Muscle of leg (tissue), 11 donors: ENCODE results near the gene OR10G4. TPM values are rescaled to one million over a fixed set of nuclear protein-coding genes. Genes with fewer than 3 reads are reported as not detected.

Experiments used
- DNase-seq: peaks from one replicate; pipeline ENCODE4 v3.0.0; 2013
- H3K27ac ChIP-seq: one replicate; pipeline ENCODE4 v1.5.1; 2013; ENCODE audit warnings: mild to moderate bottlenecking, low read length, control low read depth
- H3K27me3 ChIP-seq: one replicate; pipeline ENCODE4 v1.6.1; 2013; ENCODE audit warnings: low read length; ENCODE audit not compliant: control insufficient read depth, insufficient read depth
- H3K36me3 ChIP-seq: one replicate; pipeline ENCODE4 v1.6.1; 2013; ENCODE audit warnings: low read length; ENCODE audit not compliant: control insufficient read depth, insufficient read depth
- H3K4me1 ChIP-seq: one replicate; pipeline ENCODE4 v1.6.1; 2013; ENCODE audit warnings: low read length; ENCODE audit not compliant: control insufficient read depth, insufficient read depth
- H3K4me3 ChIP-seq: one replicate; pipeline ENCODE4 v1.5.1; 2013; ENCODE audit warnings: low read length, control low read depth
- H3K9me3 ChIP-seq: replicated peaks from 2 replicates; pipeline ENCODE4 v1.6.1; 2013; ENCODE audit warnings: low read depth, low read length; ENCODE audit not compliant: control insufficient read depth
- WGBS: methylation state at CpG from one replicate; pipeline ENCODE4 v1.1.5; 2013; ENCODE audit warnings: missing lambda C conversion rate; ENCODE audit not compliant: insufficient coverage; 5-methylcytosine and 5-hydroxymethylcytosine counted together
- polyA plus RNA-seq, 8 donors: library from polyadenylated mRNA; unstranded; fragments of 120-200 nt; gene quantifications; one replicate each; pipeline versions ENCODE4 v1.2.1 to v1.2.3, GENCODE V29; 2013; ENCODE audit warnings: inconsistent platforms in 1 of 8, low replicate concordance in 1 of 8; ENCODE audit not compliant: insufficient read length in 8 of 8, insufficient read depth in 1 of 8
- total RNA-seq: library from RNA; stranded (reverse); fragments of 120-200 nt; gene quantifications from one replicate; pipeline ENCODE4 v1.2.4, GENCODE V29; 2013

Gene OR10G4
- total and polyA plus RNA-seq, 9 donors: 0.04 to 0.31 (median 0.04) TPM; not detected in 6

- H3K36me3 ChIP-seq: no peaks in the 10 kb centered on the region
- DNase-seq: no peak
- H3K27me3 ChIP-seq: no peaks in the 10 kb centered on the region
- H3K27ac ChIP-seq: no peak overlapping the region
- H3K9me3 ChIP-seq: no peaks in the 10 kb centered on the region
- no peak overlapping the region for H3K4me3 ChIP-seq
- H3K4me1 ChIP-seq: no peaks in the 10 kb centered on the region
- WGBS: 73% methylated on average over 6 of the region's 9 CpGs
These were observed 26.8 kb downstream of the OR10G4 start for GRCh38 chr11:124039557-124039956.

- Histone ChIP-seq H3K27me3 (no peaks in the 10 kb centered on the region), H3K4me1 (no peaks in the 10 kb centered on the region), H3K36me3 (no peaks in the 10 kb centered on the region), H3K4me3 (no peak within 1 kb of the TSS), H3K27ac (no peak within 1 kb of the TSS), H3K9me3 (no peaks in the 10 kb centered on the region)
- DNase-seq: no peak
- no CpG with 5 or more reads among the region's 1 CpG for WGBS
These were observed 28.5 kb downstream of the OR10G4 start, which contains the start of gene OR10G7 for GRCh38 chr11:124041254-124041653. Gene OR10G7 (minus strand): TSS chr11:124041325. CDS start chr11:124039001, 2,324 bp downstream.

DNA sequence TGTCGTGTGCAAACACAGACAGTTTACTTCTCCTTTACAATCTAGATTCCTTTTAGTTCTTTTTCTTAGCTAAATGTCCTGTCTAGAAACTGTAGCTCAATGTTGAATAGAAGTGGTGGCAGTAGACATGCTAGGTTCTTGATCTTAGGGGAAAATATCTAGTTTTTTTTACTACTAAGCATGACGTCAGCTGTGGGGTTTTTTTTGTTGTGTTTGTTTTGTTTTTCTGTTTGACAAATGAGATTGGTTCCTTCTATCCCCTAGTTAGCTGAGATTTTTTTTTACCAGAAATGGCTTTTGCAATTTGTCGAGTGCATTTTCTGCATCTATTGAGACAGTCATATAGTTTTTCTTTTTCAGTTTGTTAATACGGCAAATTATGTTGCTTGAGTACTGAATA, 30.6 kb downstream of the OR10G4 start:
- Histone ChIP-seq H3K4me1 (no peaks in the 10 kb centered on the region), H3K27ac (no peak overlapping the region), H3K36me3 (no peaks in the 10 kb centered on the region), H3K9me3 (no peaks in the 10 kb centered on the region), H3K27me3 (no peaks in the 10 kb centered on the region), H3K4me3 (no peak overlapping the region)
- DNase-seq: no peak
- WGBS: no CpG with 5 or more reads among the region's 4 CpGs

GRCh38 chr11:124050748-124051147, 38.0 kb downstream of the OR10G4 start:
- DNase-seq: no peak
- Histone ChIP-seq H3K4me3 (no peak overlapping the region), H3K9me3 (no peaks in the 10 kb centered on the region), H3K27me3 (no peaks in the 10 kb centered on the region), H3K27ac (no peak overlapping the region), H3K4me1 (no peaks in the 10 kb centered on the region), H3K36me3 (no peaks in the 10 kb centered on the region)
- no CpG with 5 or more reads among the region's 1 CpG for WGBS

DNA sequence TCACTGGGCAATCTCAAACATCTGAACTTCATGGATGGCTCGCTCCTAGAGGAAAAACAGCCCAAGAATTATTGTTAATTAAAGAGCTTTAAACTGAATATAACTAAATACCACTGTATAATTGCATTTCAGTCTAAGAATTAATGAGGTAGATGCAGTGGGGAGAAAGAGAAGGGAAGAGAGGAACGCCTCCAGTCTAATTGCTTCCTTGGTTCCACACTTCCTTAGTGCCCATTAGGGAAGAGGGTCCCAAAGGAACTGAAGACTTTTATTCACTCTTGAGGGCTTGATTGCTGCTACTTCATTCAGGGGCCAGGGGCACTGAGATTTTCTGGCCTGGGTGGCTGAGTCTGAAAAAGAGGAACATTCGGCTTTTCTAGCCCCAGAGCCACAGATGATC, 40.2 kb downstream of the OR10G4 start:
- Histone ChIP-seq H3K9me3 (no peaks in the 10 kb centered on the region), H3K4me1 (no peaks in the 10 kb centered on the region), H3K36me3 (no peaks in the 10 kb centered on the region), H3K27me3 (no peaks in the 10 kb centered on the region), H3K4me3 (no peak overlapping the region), H3K27ac (no peak overlapping the region)
- 100% methylated on average over 1 of the region's 3 CpGs for WGBS
- DNase-seq: no peak

Other genes with a start within 250 kb of the OR10G4 start
- gene OR6M1, start 206.6 kb upstream of the OR10G4 start, total RNA-seq: not detected
- gene OR6M1, start 206.6 kb upstream of the OR10G4 start, polyA plus RNA-seq: not detected
- not detected for gene TMEM225, start 127.3 kb upstream of the OR10G4 start, total RNA-seq
- not detected for gene TMEM225, start 127.3 kb upstream of the OR10G4 start, polyA plus RNA-seq
- gene OR8D4, start 110.8 kb upstream of the OR10G4 start, total RNA-seq: 0.04 TPM
- under 1 TPM in 5 of 8 donors, not detected in 3; 0.06 to 0.09 (median 0.08) TPM for gene OR8D4, start 110.8 kb upstream of the OR10G4 start, polyA plus RNA-seq
- 0.04 TPM for gene OR4D5, start 73.4 kb upstream of the OR10G4 start, total RNA-seq
- gene OR4D5, start 73.4 kb upstream of the OR10G4 start, polyA plus RNA-seq: not detected
- not detected for gene OR6T1, start 69.2 kb upstream of the OR10G4 start, total RNA-seq
- gene OR6T1, start 69.2 kb upstream of the OR10G4 start, polyA plus RNA-seq: not detected
- gene OR10S1, start 35.2 kb upstream of the OR10G4 start, total RNA-seq: not detected
- not detected for gene OR10S1, start 35.2 kb upstream of the OR10G4 start, polyA plus RNA-seq
- not detected for gene OR10G6, start 17.8 kb upstream of the OR10G4 start, total RNA-seq
- not detected for gene OR10G6, start 17.8 kb upstream of the OR10G4 start, polyA plus RNA-seq
- gene OR10G9, start 10.0 kb downstream of the OR10G4 start, total RNA-seq: not detected
- gene OR10G9, start 10.0 kb downstream of the OR10G4 start, polyA plus RNA-seq: not detected
- not detected for gene OR10G8, start 13.8 kb downstream of the OR10G4 start, total RNA-seq
- not detected for gene OR10G8, start 13.8 kb downstream of the OR10G4 start, polyA plus RNA-seq
- not detected for gene OR10G7, start 28.3 kb downstream of the OR10G4 start, total RNA-seq
- gene OR10G7, start 28.3 kb downstream of the OR10G4 start, polyA plus RNA-seq: not detected
- gene VWA5A, start 102.5 kb downstream of the OR10G4 start, total RNA-seq: 101 TPM
- gene VWA5A, start 102.5 kb downstream of the OR10G4 start, polyA plus RNA-seq: 100 to 1,000 TPM in 5 of 8 donors, 10 to 100 TPM in 3; 73.8 to 139 (median 106) TPM
- under 0.01 TPM for gene OR10D3, start 170.3 kb downstream of the OR10G4 start, total RNA-seq
- gene OR10D3, start 170.3 kb downstream of the OR10G4 start, polyA plus RNA-seq: under 1 TPM in 1 of 8 donors, not detected in 7; 0.05 TPM
- 0.09 TPM for gene OR8G1, start 228.1 kb downstream of the OR10G4 start, total RNA-seq
- under 1 TPM in 2 of 8 donors, not detected in 6; 0.07 to 0.15 TPM for gene OR8G1, start 228.1 kb downstream of the OR10G4 start, polyA plus RNA-seq
- gene OR8G5, start 243.4 kb downstream of the OR10G4 start, total RNA-seq: not detected
- under 1 TPM in 4 of 8 donors, not detected in 4; 0.11 to 0.34 (median 0.21) TPM for gene OR8G5, start 243.4 kb downstream of the OR10G4 start, polyA plus RNA-seq